Caco-2 (cell line): ENCODE data around the gene ARHGAP15. TPM values are rescaled to one million over a fixed set of nuclear protein-coding genes. Genes with fewer than 3 reads are reported as not detected.

Source experiments
- BruUV-seq: library from RNA; stranded (reverse); fragments of 400-500 nt; replicated peaks from 2 replicates; lab custom pipeline; 2021; lab: Mats Ljungman, UMichigan
- CTCF ChIA-PET: fragments of 300-600 bp; sonication (Branson Sonifier 250); formaldehyde crosslinking; loops from one replicate; lab custom pipeline; 2022; ENCODE audit warnings: antibody characterized with exemption; lab: Charles Lee
- POLR2A ChIA-PET: fragments of 300-600 bp; sonication (Branson Sonifier 250); formaldehyde crosslinking; loops from one replicate; lab custom pipeline; 2022; ENCODE audit warnings: antibody characterized with exemption; lab: Charles Lee
- DNase-seq, 2 experiments: peaks; one replicate each; pipeline versions ENCODE4 v3.0.0 to v3.0.0-alpha.2; 2020 to 2022
- H3K27me3 ChIP-seq: replicated peaks from 2 replicates; pipeline ENCODE4 v1.6.0; 2011; ENCODE audit warnings: low read length; ENCODE audit not compliant: control insufficient read depth, insufficient read depth
- H3K36me3 ChIP-seq: 2 replicates; pipeline ENCODE4 v1.5.1; 2011; ENCODE audit warnings: low read length; ENCODE audit not compliant: control insufficient read depth, insufficient read depth
- H3K4me1 ChIP-seq: fragments of 250-450 bp; sonication (Bioruptor Pico); 2 replicates; pipeline ENCODE4 v1.5.1; 2020; ENCODE audit warnings: mild to moderate bottlenecking
- H3K4me3 ChIP-seq: 2 replicates; pipeline ENCODE4 v1.5.1; 2011; ENCODE audit warnings: low read depth, mild to moderate bottlenecking, control low read depth, low read length
- H3K9me3 ChIP-seq: fragments of 250-450 bp; sonication (Bioruptor Pico); 2 replicates; pipeline ENCODE4 v1.5.1; 2020; ENCODE audit warnings: mild to moderate bottlenecking, moderate library complexity
- H3K27ac Mint-ChIP-seq: one replicate; pipeline ENCODE4 v1.8.0; 2022; ENCODE audit warnings: mixed read lengths; ENCODE audit not compliant: unreplicated experiment
- H3K27me3 Mint-ChIP-seq: one replicate; pipeline ENCODE4 v1.8.0; 2022; ENCODE audit warnings: mixed read lengths; ENCODE audit not compliant: insufficient read depth, unreplicated experiment
- H3K36me3 Mint-ChIP-seq: one replicate; pipeline ENCODE4 v1.8.0; 2022; ENCODE audit warnings: mild to moderate bottlenecking, mixed read lengths; ENCODE audit not compliant: insufficient read depth, unreplicated experiment
- H3K4me1 Mint-ChIP-seq: one replicate; pipeline ENCODE4 v1.8.0; 2022; ENCODE audit warnings: low read depth, mixed read lengths; ENCODE audit not compliant: unreplicated experiment
- H3K4me3 Mint-ChIP-seq: one replicate; pipeline ENCODE4 v1.8.0; 2022; ENCODE audit warnings: mild to moderate bottlenecking, moderate library complexity, mixed read lengths; ENCODE audit not compliant: unreplicated experiment
- H3K9me3 Mint-ChIP-seq: one replicate; pipeline ENCODE4 v1.8.0; 2022; ENCODE audit warnings: mixed read lengths; ENCODE audit not compliant: unreplicated experiment
- intact Hi-C: fragments of 100-400 bp; cut with micrococcal nuclease; formaldehyde crosslinking; loops from one replicate; pipeline ENCODE4 v1.10.0; 2022; ENCODE audit not compliant: unreplicated experiment
- total RNA-seq: library from RNA; stranded (reverse); gene quantifications from 2 replicates; pipeline ENCODE4 v1.2.3, GENCODE V29; 2022
- TF ChIP-seq, protein P1 (sequence below), 2 experiments: fragments of 200-600 bp in 1 of 2; IDR thresholded peaks; 1 replicate in 1 of 2; 2 replicates in 1 of 2; pipeline versions ENCODE4 v1.5.1 to v1.8.0; 2011 to 2022; ENCODE audit warnings: antibody characterized with exemption in 1 of 2, control low read depth in 1 of 2, inconsistent platforms in 1 of 2, low read depth in 1 of 2, low read length in 1 of 2, mild to moderate bottlenecking in 1 of 2, moderate library complexity in 1 of 2; ENCODE audit not compliant: insufficient read depth in 1 of 2, severe bottlenecking in 1 of 2, unreplicated experiment in 1 of 2

Gene ARHGAP15
- total RNA-seq, 1 experiment from 2014 or later, result not detected

- Mint-ChIP-seq H3K27ac (no peak overlapping the region), H3K36me3 (no peaks in the 10 kb centered on the region), H3K27me3 (peaks cover 24% of the 10 kb centered on the region), H3K4me1 (peaks cover 5% of the 10 kb centered on the region), H3K9me3 (no peaks in the 10 kb centered on the region), H3K4me3 (no peak overlapping the region)
- no peak for DNase-seq
- H3K27me3 ChIP-seq, result no peaks in the 10 kb centered on the region
- H3K4me3 ChIP-seq, result no peak overlapping the region
- H3K36me3 ChIP-seq, result no peaks in the 10 kb centered on the region
- POLR2A ChIA-PET, result no interaction called here
- no peaks in the 10 kb centered on the region for H3K9me3 ChIP-seq
- intact Hi-C loops, result no loop called here
- CTCF ChIA-PET, result no interaction called here
- TF ChIP-seq, protein P1, sequence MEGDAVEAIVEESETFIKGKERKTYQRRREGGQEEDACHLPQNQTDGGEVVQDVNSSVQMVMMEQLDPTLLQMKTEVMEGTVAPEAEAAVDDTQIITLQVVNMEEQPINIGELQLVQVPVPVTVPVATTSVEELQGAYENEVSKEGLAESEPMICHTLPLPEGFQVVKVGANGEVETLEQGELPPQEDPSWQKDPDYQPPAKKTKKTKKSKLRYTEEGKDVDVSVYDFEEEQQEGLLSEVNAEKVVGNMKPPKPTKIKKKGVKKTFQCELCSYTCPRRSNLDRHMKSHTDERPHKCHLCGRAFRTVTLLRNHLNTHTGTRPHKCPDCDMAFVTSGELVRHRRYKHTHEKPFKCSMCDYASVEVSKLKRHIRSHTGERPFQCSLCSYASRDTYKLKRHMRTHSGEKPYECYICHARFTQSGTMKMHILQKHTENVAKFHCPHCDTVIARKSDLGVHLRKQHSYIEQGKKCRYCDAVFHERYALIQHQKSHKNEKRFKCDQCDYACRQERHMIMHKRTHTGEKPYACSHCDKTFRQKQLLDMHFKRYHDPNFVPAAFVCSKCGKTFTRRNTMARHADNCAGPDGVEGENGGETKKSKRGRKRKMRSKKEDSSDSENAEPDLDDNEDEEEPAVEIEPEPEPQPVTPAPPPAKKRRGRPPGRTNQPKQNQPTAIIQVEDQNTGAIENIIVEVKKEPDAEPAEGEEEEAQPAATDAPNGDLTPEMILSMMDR (IDR thresholded peaks at IDR 0.05; ENCODE audit: insufficient read depth in 1 of 2, low read depth in 1 of 2, low read length in 1 of 2, severe bottlenecking in 1 of 2, unreplicated experiment in 1 of 2), result no peak
- BruUV-seq, result no TSS peak
- no peaks in the 10 kb centered on the region for H3K4me1 ChIP-seq
Measured at GRCh38 chr2:143144813-143145455, 15.7 kb downstream of the ARHGAP15 start.

DNA sequence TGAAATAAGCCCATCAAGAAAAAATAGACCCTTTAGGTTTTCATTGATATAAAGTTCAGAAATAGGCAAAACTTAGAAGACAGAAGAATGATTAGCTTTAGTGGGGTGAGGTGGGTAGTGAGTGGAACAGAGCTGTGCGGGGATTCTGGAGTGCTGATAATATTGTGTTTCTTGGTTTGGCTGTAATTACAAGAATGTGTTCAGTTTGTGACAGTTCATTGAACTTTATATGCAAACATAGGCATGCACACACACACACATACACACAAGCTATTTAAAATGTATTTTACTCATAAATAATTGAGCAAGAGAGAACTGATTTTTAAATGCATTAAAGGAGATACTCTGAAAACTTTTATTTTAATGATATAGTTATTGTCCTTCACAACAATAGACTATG, 17.1 kb downstream of the ARHGAP15 start:
- ChIA-PET CTCF (no interaction called here), POLR2A (no interaction called here)
- no peak overlapping the region for H3K4me3 Mint-ChIP-seq
- no peak for DNase-seq
- H3K4me1 ChIP-seq, result no peaks in the 10 kb centered on the region
- H3K27me3 ChIP-seq, result no peaks in the 10 kb centered on the region
- H3K36me3 ChIP-seq, result no peaks in the 10 kb centered on the region
- no peak overlapping the region for H3K27ac Mint-ChIP-seq
- peaks cover 18% of the 10 kb centered on the region for H3K27me3 Mint-ChIP-seq
- peaks cover 5% of the 10 kb centered on the region for H3K4me1 Mint-ChIP-seq
- no TSS peak for BruUV-seq
- H3K36me3 Mint-ChIP-seq, result no peaks in the 10 kb centered on the region
- no peak overlapping the region for H3K4me3 ChIP-seq
- TF ChIP-seq, protein P1 (IDR thresholded peaks at IDR 0.05; ENCODE audit: insufficient read depth in 1 of 2, low read depth in 1 of 2, low read length in 1 of 2, severe bottlenecking in 1 of 2, unreplicated experiment in 1 of 2), result no peak
- H3K9me3 ChIP-seq, result no peaks in the 10 kb centered on the region
- H3K9me3 Mint-ChIP-seq, result no peaks in the 10 kb centered on the region
- intact Hi-C loops, result no loop called here

DNA sequence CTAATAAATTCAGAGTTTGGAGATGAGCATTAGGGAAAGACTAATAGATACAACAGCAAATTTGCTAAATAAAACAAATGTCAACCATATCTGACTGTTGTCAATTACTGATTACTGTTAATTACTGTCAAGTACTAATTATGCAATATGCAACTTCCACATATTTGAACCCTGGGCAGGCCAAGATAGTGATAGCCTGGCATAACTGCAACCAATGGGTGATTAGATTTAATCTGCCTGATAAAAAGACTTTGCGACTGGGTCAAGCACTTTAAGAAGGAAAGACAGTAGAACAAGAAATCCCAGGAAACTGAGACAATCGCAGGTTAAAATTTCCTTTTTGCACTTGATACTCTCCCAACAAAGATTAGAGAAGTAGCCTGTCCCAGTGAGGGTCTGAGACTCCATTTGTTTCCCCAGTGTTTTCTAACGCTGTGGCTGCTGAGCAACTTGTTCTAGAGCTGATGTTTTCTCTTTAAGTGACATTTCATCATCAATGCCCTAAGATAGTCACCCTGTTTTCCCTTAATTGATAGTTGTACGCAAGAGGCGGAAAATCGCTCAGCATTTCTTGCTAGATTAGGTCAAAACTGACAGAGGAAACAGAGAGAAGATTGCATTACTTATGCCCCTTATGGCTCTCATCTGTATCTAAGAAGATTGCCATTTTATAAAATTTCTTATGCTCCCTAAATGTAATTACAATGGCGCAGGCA, 17.8 kb downstream of the ARHGAP15 start:
- Histone ChIP-seq H3K4me3 (no peak overlapping the region), H3K27me3 (no peaks in the 10 kb centered on the region), H3K36me3 (no peaks in the 10 kb centered on the region), H3K4me1 (no peaks in the 10 kb centered on the region), H3K9me3 (no peaks in the 10 kb centered on the region)
- H3K9me3 Mint-ChIP-seq, result no peaks in the 10 kb centered on the region
- POLR2A ChIA-PET, result no interaction called here
- peaks cover 16% of the 10 kb centered on the region for H3K27me3 Mint-ChIP-seq
- no peak overlapping the region for H3K4me3 Mint-ChIP-seq
- TF ChIP-seq, protein P1 (IDR thresholded peaks at IDR 0.05; ENCODE audit: insufficient read depth in 1 of 2, low read depth in 1 of 2, low read length in 1 of 2, severe bottlenecking in 1 of 2, unreplicated experiment in 1 of 2), result no peak
- no TSS peak for BruUV-seq
- CTCF ChIA-PET, result no interaction called here
- intact Hi-C loops, result no loop called here
- H3K36me3 Mint-ChIP-seq, result no peaks in the 10 kb centered on the region
- no peak overlapping the region for H3K27ac Mint-ChIP-seq
- DNase-seq, result no peak
- H3K4me1 Mint-ChIP-seq, result peaks cover 5% of the 10 kb centered on the region
